Measurements from ENCODE around the gene FBN1.

The FBN1 gene

GRCh38 chr15:48371550-48371949 lies 274.0 kb downstream of the FBN1 start:
- DNase-seq (ENCODE audit: low read depth, low spot score) = no peak

GRCh38 chr15:48370460-48370859 lies 275.0 kb downstream of the FBN1 start:
- DNase-seq (ENCODE audit: low read depth, low spot score) = no peak

GRCh38 chr15:48367483-48367882 lies 278.0 kb downstream of the FBN1 start:
- no peak for DNase-seq (ENCODE audit: low read depth, low spot score)

- no peak for DNase-seq (ENCODE audit: low read depth, low spot score)
These were observed 278.8 kb downstream of the FBN1 start for GRCh38 chr15:48366584-48367312.

GRCh38 chr15:48365575-48365974 lies 279.9 kb downstream of the FBN1 start:
- DNase-seq (ENCODE audit: low read depth, low spot score) = no peak

- no peak for DNase-seq (ENCODE audit: low read depth, low spot score)
These were observed 282.0 kb downstream of the FBN1 start for GRCh38 chr15:48363474-48363873.

- DNase-seq (ENCODE audit: low read depth, low spot score) = no peak
These were observed 283.8 kb downstream of the FBN1 start for GRCh38 chr15:48361685-48362084.

GRCh38 chr15:48360841-48361240 lies 284.7 kb downstream of the FBN1 start:
- DNase-seq (ENCODE audit: low read depth, low spot score) = no peak
